Subcutaneous adipose tissue (tissue), 4 donors: Measurements from ENCODE around the gene GTF2E1. TPM values are rescaled to one million over a fixed set of nuclear protein-coding genes. Genes with fewer than 3 reads are reported as not detected.

Source experiments
- CTCF ChIP-seq: fragments of 450-650 bp; IDR thresholded peaks from one replicate; pipeline ENCODE4 v1.5.1; 2016; ENCODE audit warnings: low read depth, mild to moderate bottlenecking, control low read depth, antibody characterized with exemption, moderate library complexity
- total RNA-seq, 4 donors: library from RNA; depleted of rRNA; stranded (reverse); fragments of >200 nt; gene quantifications; one replicate each; pipeline ENCODE4 v1.1.0, GENCODE V29; 2016

GTF2E1 gene
- total RNA-seq, 4 donors from 2014 or later: 10.2 to 16.0 (median 12.1) TPM

- TF ChIP-seq CTCF: no peak
These were observed 31.4 kb downstream of the GTF2E1 start for GRCh38 chr3:120773932-120774331.

GRCh38 chr3:120775411-120775810 is 32.9 kb downstream of the GTF2E1 start:
- no peak for TF ChIP-seq CTCF

GRCh38 chr3:120778776-120779175 is 36.2 kb downstream of the GTF2E1 start:
- no peak for TF ChIP-seq CTCF

- no peak for TF ChIP-seq CTCF
These were observed 38.4 kb downstream of the GTF2E1 start for GRCh38 chr3:120780977-120781376.

GRCh38 chr3:120791010-120791409 is 48.5 kb downstream of the GTF2E1 start:
- TF ChIP-seq CTCF: no peak

- TF ChIP-seq CTCF: no peak
These were observed 49.4 kb downstream of the GTF2E1 start for GRCh38 chr3:120791913-120792312.

- no peak for TF ChIP-seq CTCF
These were observed 51.1 kb downstream of the GTF2E1 start for GRCh38 chr3:120793601-120794000.
